Neural cell (in vitro differentiated cells): ENCODE data around the gene YWHAG. TPM values are rescaled to one million over a fixed set of nuclear protein-coding genes. Genes with fewer than 3 reads are reported as not detected.
A peak's percentile ranks its signal among the peaks of the same experiment; 100 is the strongest.

Experiments
- H2AFZ ChIP-seq: fragments of 200-600, 300-800 bp; sonication (generic), shearing (Covaris generic); 2 replicates; pipeline ENCODE4 v1.6.0; 2014; ENCODE audit warnings: low read depth, mild to moderate bottlenecking, antibody characterized with exemption, low read length, moderate library complexity
- H3F3A ChIP-seq: fragments of 200-600 bp; shearing (Covaris generic); 2 replicates; pipeline ENCODE4 v1.6.1; 2016; ENCODE audit warnings: mild to moderate bottlenecking, moderate library complexity, mixed read lengths, antibody characterized with exemption, low read length; ENCODE audit not compliant: insufficient read depth, poor library complexity, severe bottlenecking
- H3K27ac ChIP-seq: fragments of 200-600, 300-800 bp; sonication (generic), shearing (Covaris generic); 2 replicates; pipeline ENCODE4 v1.5.1; 2014; ENCODE audit warnings: mild to moderate bottlenecking, low read length, moderate library complexity
- H3K27me3 ChIP-seq: fragments of 300-800, 200-600 bp; sonication (generic), shearing (Covaris generic); 2 replicates; pipeline ENCODE4 v1.6.0; 2014; ENCODE audit warnings: mild to moderate bottlenecking, low read depth, low read length, moderate library complexity; ENCODE audit not compliant: insufficient read depth
- H3K36me3 ChIP-seq: fragments of 300-800, 200-600 bp; sonication (generic), shearing (Covaris generic); 2 replicates; pipeline ENCODE4 v1.5.1; 2014; ENCODE audit warnings: mild to moderate bottlenecking, antibody characterized with exemption, low read length, moderate library complexity; ENCODE audit not compliant: insufficient read depth
- H3K4me2 ChIP-seq: fragments of 300-800, 200-600 bp; sonication (generic), shearing (Covaris generic); 2 replicates; pipeline ENCODE4 v1.6.0; 2014; ENCODE audit warnings: mild to moderate bottlenecking, low read length
- H3K4me3 ChIP-seq: fragments of 300-800, 200-600 bp; sonication (generic), shearing (Covaris generic); 2 replicates; pipeline ENCODE4 v1.5.1; 2014; ENCODE audit warnings: mild to moderate bottlenecking, low read length, moderate library complexity
- H3K79me2 ChIP-seq: fragments of 200-600 bp; shearing (Covaris generic); replicated peaks from 2 replicates; pipeline ENCODE4 v1.6.0; 2014; ENCODE audit warnings: mild to moderate bottlenecking, low read length, moderate library complexity; ENCODE audit not compliant: insufficient read depth
- H3K9ac ChIP-seq: fragments of 300-800, 200-600 bp; sonication (generic), shearing (Covaris generic); 2 replicates; pipeline ENCODE4 v1.6.1; 2016; ENCODE audit warnings: mild to moderate bottlenecking, low read length, mixed read lengths
- H3K9me2 ChIP-seq: fragments of 200-600 bp; shearing (Covaris generic); 2 replicates; pipeline ENCODE4 v1.6.1; 2016; ENCODE audit warnings: mild to moderate bottlenecking, low read length, mixed read lengths; ENCODE audit not compliant: insufficient read depth
- H3K9me3 ChIP-seq: fragments of 200-600, 300-800 bp; sonication (generic), shearing (Covaris generic); 2 replicates; pipeline ENCODE4 v1.6.1; 2016; ENCODE audit warnings: mild to moderate bottlenecking, mixed run types, low read length, moderate library complexity, mixed read lengths
- H4K20me1 ChIP-seq: fragments of 200-600 bp; shearing (Covaris generic); 2 replicates; pipeline ENCODE4 v1.6.1; 2016; ENCODE audit warnings: mild to moderate bottlenecking, mixed run types; ENCODE audit not compliant: insufficient read depth
- CTCF ChIP-seq: fragments of 450-650 bp; IDR thresholded peaks from 2 replicates; pipeline ENCODE4 v1.5.1; 2014; ENCODE audit warnings: antibody characterized with exemption, mild to moderate bottlenecking, moderate library complexity; ENCODE audit not compliant: poor library complexity, severe bottlenecking
- EP300 ChIP-seq: fragments of 450-650 bp; conservative IDR thresholded peaks from 2 replicates; pipeline ENCODE4 v1.6.1; 2014; ENCODE audit warnings: antibody characterized with exemption, mild to moderate bottlenecking, moderate library complexity; ENCODE audit not compliant: poor library complexity, severe bottlenecking
- EZH2 ChIP-seq: fragments of 200-600, 300-800 bp; shearing (Covaris generic), sonication (generic); IDR thresholded peaks from 2 replicates; pipeline ENCODE4 v1.6.1; 2014; ENCODE audit warnings: antibody characterized with exemption, low read length, borderline replicate concordance, mild to moderate bottlenecking; ENCODE audit not compliant: insufficient read depth, poor library complexity, severe bottlenecking
- MXI1 ChIP-seq: fragments of 450-650 bp; conservative IDR thresholded peaks from 2 replicates; pipeline ENCODE4 v1.6.1; 2014; ENCODE audit warnings: antibody characterized with exemption, mild to moderate bottlenecking; ENCODE audit not compliant: poor library complexity, severe bottlenecking
- POLR2AphosphoS5 ChIP-seq: IDR thresholded peaks from 2 replicates; pipeline ENCODE4 v1.6.1; 2012
- RAD21 ChIP-seq: fragments of 450-650 bp; conservative IDR thresholded peaks from 2 replicates; pipeline ENCODE4 v1.6.1; 2014; ENCODE audit warnings: antibody characterized with exemption, mild to moderate bottlenecking, moderate library complexity
- REST ChIP-seq: IDR thresholded peaks from 2 replicates; pipeline ENCODE4 v1.6.1; 2012; ENCODE audit warnings: borderline replicate concordance
- SMC3 ChIP-seq: fragments of 450-650 bp; conservative IDR thresholded peaks from 2 replicates; pipeline ENCODE4 v1.6.1; 2014; ENCODE audit warnings: antibody characterized with exemption, mild to moderate bottlenecking, moderate library complexity; ENCODE audit not compliant: poor library complexity
- TAF1 ChIP-seq: IDR thresholded peaks from 2 replicates; pipeline ENCODE4 v1.6.1; 2012; ENCODE audit warnings: low read depth
- polyA plus RNA-seq: library from polyadenylated mRNA; depleted of rRNA; stranded (reverse); fragments of >200 nt; gene quantifications from 2 replicates; pipeline ENCODE4 v1.2.3, GENCODE V29; 2014

Gene YWHAG
- polyA plus RNA-seq, 1 donor from 2014 or later, result 284 TPM

GRCh38 chr7:76302347-76303201, 56.2 kb downstream of the YWHAG start, which contains the start of gene HSPB1:
TSS of gene HSPB1 (plus strand) at chr7:76302673. CDS start at chr7:76302713, 40 bp downstream.
- H3K27ac ChIP-seq, result no peak within 1 kb of the TSS
- peak within 1 kb of the TSS; percentile 48 for H3K4me2 ChIP-seq
- no peaks in the 10 kb centered on the region for H3F3A ChIP-seq
- H2AFZ ChIP-seq, result peak within 1 kb of the TSS; percentile 21
- H3K79me2 ChIP-seq, result no peaks in the 10 kb centered on the region
- TF ChIP-seq CTCF (no peak), EZH2 (no peak), EP300 (no peak), MXI1 (peak; percentile 26), RAD21 (peak; percentile 12), TAF1 (no peak), POLR2AphosphoS5 (peak; percentile 6), SMC3 (no peak), REST (no peak)
- no peaks in the 10 kb centered on the region for H3K9me2 ChIP-seq
- peak within 1 kb of the TSS; percentile 32 for H3K9ac ChIP-seq
- H3K4me3 ChIP-seq, result peak within 1 kb of the TSS; percentile 66
- H4K20me1 ChIP-seq, result no peaks in the 10 kb centered on the region
- H3K9me3 ChIP-seq, result no peaks in the 10 kb centered on the region
- H3K27me3 ChIP-seq, result peaks cover 18% of the 10 kb centered on the region
- H3K36me3 ChIP-seq, result no peaks in the 10 kb centered on the region

GRCh38 chr7:76301000-76301399, 57.8 kb downstream of the YWHAG start:
- Histone ChIP-seq H3K36me3 (no peaks in the 10 kb centered on the region), H4K20me1 (no peaks in the 10 kb centered on the region), H3K27ac (no peak overlapping the region), H3K9me3 (no peaks in the 10 kb centered on the region), H3K27me3 (peaks cover 18% of the 10 kb centered on the region), H3K4me3 (no peak overlapping the region), H3K9ac (no peak overlapping the region), H3K79me2 (no peaks in the 10 kb centered on the region), H2AFZ (no peak overlapping the region), H3F3A (no peaks in the 10 kb centered on the region), H3K4me2 (no peak overlapping the region), H3K9me2 (no peaks in the 10 kb centered on the region)
- no peak for TF ChIP-seq RAD21
- no peak for TF ChIP-seq TAF1
- TF ChIP-seq EZH2, result no peak
- no peak for TF ChIP-seq POLR2AphosphoS5
- no peak for TF ChIP-seq SMC3
- TF ChIP-seq CTCF, result no peak
- no peak for TF ChIP-seq EP300
- TF ChIP-seq REST, result no peak
- TF ChIP-seq MXI1, result no peak
